GM12874 (cell line): Measurements from ENCODE around the gene MBNL2.

ENCODE experiments used
- CTCF ChIP-seq: IDR thresholded peaks from 2 replicates; pipeline ENCODE4 v1.5.1; 2011; ENCODE audit warnings: low read depth, mild to moderate bottlenecking, control low read depth, low read length, moderate library complexity; ENCODE audit not compliant: insufficient read depth

The MBNL2 gene

GRCh38 chr13:97376981-97377380 is 154.8 kb downstream of the MBNL2 start:
- TF ChIP-seq CTCF = no peak

GRCh38 chr13:97379386-97379785 is 157.3 kb downstream of the MBNL2 start:
- no peak for TF ChIP-seq CTCF

- TF ChIP-seq CTCF = no peak
Observed at GRCh38 chr13:97380696-97381095, 158.6 kb downstream of the MBNL2 start.

- TF ChIP-seq CTCF = no peak
Observed at GRCh38 chr13:97381189-97381588, 159.1 kb downstream of the MBNL2 start.

GRCh38 chr13:97382276-97382675 is 160.1 kb downstream of the MBNL2 start:
- no peak for TF ChIP-seq CTCF

GRCh38 chr13:97384371-97384770 is 162.2 kb downstream of the MBNL2 start:
- TF ChIP-seq CTCF = no peak

- no peak for TF ChIP-seq CTCF
Observed at GRCh38 chr13:97385146-97385545, 163.0 kb downstream of the MBNL2 start.

- TF ChIP-seq CTCF = no peak
Observed at GRCh38 chr13:97385854-97386253, 163.7 kb downstream of the MBNL2 start.
